GM12865 (cell line): ENCODE measurements around the gene NKAP.
"Not testable (repeated sequence)": the region's sequence is repeated elsewhere in the genome, so short reads cannot be mapped to it uniquely, and the experiment has no call there.

Experiments used
- DNase-seq: peaks from one replicate; pipeline ENCODE4 v3.0.0; 2010; ENCODE audit warnings: low read depth
- H3K4me3 ChIP-seq: 2 replicates; pipeline ENCODE4 v1.5.1; 2011; ENCODE audit warnings: mild to moderate bottlenecking, low read depth, low read length, control low read depth
- TF ChIP-seq, protein P1 (sequence below): IDR thresholded peaks from 2 replicates; pipeline ENCODE4 v1.5.1; 2011; ENCODE audit warnings: low read length, control low read depth, low read depth, inconsistent platforms; ENCODE audit not compliant: insufficient read depth; ENCODE audit errors: missing control alignments

Gene NKAP

DNA sequence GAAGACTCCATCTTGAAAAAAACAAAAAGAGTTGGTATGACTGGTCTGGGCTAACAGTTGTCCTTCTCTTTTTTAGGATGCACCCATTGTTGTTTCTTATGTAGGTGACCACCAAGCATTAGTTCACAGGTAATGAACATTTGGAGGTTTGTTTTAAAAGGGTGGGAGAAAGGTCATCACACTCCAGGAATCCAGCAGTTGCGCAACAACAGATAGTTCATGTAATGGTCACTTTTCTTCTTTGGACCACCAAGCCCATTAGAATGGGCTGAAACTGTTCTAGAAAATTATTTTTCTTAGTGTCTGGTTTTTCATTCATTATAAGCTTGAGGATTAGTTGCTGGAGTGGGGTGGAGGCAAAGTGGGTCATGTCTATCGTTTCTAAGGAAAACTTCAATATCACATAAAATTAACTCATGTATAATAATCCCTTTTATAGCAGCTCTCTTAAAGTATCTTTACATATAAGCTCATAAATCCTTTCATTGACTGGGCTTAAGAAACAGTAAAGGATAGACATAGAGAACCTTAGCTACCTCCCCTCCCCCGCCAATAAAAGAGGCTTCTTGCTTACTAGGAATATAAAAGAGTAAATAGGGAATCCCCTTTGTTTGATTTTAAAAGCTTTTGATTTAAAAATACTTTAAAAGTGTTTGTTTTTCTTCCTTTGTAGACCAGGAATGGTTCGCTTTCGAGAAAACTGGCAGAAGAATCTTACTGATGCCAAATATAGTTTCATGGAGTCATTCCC, 23.5 kb downstream of the NKAP start:
- no peak for DNase-seq
- TF ChIP-seq, protein P1, sequence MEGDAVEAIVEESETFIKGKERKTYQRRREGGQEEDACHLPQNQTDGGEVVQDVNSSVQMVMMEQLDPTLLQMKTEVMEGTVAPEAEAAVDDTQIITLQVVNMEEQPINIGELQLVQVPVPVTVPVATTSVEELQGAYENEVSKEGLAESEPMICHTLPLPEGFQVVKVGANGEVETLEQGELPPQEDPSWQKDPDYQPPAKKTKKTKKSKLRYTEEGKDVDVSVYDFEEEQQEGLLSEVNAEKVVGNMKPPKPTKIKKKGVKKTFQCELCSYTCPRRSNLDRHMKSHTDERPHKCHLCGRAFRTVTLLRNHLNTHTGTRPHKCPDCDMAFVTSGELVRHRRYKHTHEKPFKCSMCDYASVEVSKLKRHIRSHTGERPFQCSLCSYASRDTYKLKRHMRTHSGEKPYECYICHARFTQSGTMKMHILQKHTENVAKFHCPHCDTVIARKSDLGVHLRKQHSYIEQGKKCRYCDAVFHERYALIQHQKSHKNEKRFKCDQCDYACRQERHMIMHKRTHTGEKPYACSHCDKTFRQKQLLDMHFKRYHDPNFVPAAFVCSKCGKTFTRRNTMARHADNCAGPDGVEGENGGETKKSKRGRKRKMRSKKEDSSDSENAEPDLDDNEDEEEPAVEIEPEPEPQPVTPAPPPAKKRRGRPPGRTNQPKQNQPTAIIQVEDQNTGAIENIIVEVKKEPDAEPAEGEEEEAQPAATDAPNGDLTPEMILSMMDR = no peak
- H3K4me3 ChIP-seq = no peak overlapping the region

DNA sequence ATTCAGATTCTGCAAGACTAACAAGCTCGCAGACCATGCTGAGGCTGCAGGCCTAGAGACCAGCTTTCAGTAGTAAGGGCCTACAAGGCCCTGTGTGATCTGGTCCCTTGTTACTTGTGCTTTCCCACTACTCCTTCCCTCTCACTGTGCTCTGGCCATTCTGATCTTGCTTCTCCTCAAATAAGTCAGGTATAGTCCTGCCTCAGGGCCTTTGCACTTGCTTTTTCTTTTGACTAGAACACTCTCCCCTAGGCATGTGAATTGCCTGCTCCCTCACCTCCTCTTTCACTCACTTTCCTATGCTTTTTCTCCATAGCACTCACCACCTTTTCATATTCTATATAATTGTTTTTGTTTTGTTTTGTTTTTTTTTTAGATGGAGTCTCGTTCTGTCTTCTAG, 25.7 kb downstream of the NKAP start:
- H3K4me3 ChIP-seq = no peak overlapping the region
- no peak for DNase-seq
- TF ChIP-seq, protein P1 = no peak

DNA sequence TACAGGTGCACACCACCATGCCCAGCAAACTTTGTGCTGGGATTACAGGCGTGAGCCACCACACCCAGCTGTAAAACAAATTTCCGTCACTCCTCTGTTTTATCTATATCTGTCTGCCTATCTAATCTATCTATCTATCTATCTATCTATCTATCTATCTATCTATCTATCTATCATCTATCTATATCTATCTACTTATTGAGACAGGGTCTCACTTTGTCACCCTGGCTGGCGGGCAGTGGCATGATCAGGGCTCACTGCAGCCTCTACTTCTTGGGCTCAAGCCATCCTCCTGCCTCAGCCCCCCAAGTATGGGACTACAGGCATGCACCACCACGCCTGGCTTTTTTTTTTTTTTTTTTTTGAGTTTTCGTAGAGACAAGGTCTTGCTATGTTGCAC, 27.2 kb downstream of the NKAP start:
- H3K4me3 ChIP-seq = no peak overlapping the region
- TF ChIP-seq, protein P1 = no peak
- DNase-seq = no peak

DNA sequence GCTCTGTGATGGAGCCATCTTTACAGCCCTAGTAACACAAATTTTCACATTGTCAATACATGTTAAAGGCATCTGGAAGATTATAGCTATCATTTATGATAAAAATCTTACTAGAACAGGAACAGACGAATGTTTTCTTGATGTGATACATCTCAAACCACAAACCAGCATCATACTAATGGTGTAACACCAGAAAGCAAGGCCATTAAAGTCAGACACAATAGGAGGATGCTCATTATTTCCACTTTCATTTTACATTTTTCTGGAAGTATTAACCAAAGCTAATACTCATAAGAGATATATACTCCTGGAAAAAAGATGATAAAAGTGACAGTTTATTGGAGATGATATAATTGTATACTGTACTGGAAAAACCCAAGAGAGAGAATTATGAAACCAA, 42.6 kb downstream of the NKAP start:
- no peak overlapping the region for H3K4me3 ChIP-seq
- no peak for DNase-seq
- TF ChIP-seq, protein P1 = no peak

DNA sequence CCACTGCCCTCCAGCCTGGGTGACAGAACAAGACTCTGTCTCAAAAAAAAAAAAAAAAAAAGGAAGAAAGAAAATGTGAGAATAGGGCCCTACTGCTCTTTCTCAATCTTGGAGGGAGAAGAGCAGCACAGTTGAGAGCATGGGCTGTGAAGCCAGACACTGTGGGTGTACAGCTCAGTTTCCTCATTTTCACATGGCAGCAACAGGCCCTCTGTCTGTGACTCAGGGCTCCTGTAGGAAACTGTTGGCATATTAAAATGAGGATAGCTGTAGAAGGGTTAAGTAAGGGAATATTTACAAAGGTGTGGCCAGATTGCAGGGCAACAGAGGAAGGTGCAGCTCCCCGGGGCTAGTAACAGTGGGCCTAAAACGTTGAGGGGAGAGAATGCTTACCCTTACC, 44.4 kb downstream of the NKAP start:
- TF ChIP-seq, protein P1 = no peak
- no peak overlapping the region for H3K4me3 ChIP-seq
- no peak for DNase-seq

DNA sequence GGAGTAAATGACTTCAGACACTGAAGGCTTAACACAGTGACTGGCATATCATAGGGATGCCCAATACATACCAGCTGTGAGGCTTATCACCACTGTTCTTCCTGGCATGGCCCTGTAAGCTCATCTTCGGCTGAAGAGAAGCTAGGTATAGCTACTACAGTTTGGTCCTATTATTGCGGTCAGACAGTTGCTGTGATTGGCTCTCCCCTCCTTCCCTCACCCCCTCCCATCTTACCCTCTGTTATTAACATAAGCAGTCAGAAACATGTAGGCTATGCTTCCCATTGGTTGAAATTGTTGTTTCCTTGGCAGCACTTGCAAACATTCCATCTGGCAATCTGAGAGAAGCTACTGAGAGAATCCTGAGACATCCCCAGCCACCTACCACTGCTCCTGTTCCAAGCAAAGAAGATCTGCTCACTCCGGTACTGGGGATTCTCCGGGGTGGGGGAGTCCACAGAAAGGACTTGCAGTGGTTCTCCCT, 47.7 kb downstream of the NKAP start, which contains the start of gene AKAP14:
Gene AKAP14 (plus strand): TSS at position 51 of the 484 bp plus-strand sequence. CDS start 7,331 bp downstream, outside the sequence.
- DNase-seq = no peak
- no peak within 1 kb of the TSS for H3K4me3 ChIP-seq
- TF ChIP-seq, protein P1 = no peak

DNA sequence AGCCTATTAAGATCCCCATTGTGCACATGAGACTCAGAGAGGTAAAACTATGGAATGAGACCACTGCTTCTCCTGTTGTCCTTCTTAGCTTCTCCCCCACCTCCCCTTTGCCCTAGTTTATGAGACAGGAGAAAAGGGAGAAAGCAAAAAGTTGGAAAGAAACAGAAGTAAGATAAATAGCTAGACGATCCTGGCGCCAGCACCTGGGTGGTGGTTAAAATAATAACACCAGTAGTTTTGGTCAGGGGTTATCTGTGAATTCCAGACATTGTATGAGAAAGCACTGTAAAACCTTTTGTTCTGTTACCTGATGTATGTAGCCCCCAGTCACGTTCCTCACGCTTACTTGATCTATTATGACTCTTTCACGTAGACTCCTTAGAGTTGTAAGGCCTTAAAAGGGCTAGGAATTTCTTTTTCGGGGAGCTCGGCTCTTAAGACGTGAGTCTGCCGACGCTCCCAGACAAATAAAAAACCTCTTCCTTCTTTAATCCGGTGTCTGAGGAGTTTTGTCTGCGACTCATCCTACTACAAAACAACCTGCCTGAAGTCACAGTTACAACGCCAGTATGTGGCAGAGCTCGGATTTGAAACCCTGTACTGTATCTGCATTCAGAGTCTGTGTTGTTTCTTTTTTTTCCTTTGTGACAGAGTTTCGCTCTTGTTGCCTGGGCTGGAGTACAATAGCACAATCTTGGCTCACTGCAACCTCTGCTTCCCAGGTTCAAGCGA, 51.4 kb downstream of the NKAP start:
- not testable (repeated sequence) for DNase-seq, H3K4me3 ChIP-seq

DNA sequence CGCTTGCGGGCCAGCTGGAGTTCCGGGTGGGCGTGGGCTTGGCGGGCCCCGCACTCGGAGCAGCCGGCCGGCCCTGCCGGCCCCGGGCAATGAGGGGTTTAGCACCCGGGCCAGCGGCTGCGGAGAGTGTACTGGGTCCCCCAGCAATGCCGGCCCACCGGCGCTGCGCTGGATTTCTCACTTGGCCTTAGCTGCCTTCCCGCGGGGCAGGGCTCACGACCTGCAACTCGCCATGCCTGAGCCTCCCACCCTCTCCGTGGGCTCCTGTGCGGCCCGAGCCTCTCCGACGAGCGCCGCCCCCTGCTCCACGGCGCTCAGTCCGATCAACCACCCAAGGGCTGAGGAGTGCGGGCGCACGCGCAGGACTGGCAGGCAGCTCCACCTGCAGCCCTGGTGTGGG, 52.9 kb downstream of the NKAP start:
- not testable (repeated sequence) for H3K4me3 ChIP-seq

More for the DNA sequence above, 52.9 kb downstream of the NKAP start:
- DNase-seq = not testable (repeated sequence)
